ENCODE measurements around the gene BCL10.

The BCL10 gene

GRCh38 chr1:85276215-85276977 lies at the start of gene BCL10:
BCL10 (minus strand) TSS chr1:85276632; CDS start chr1:85276352, 280 bp downstream.
- DNase-seq: peak; percentile 96
- peak within 1 kb of the TSS; percentile 94 for H3K27ac Mint-ChIP-seq
- H3K36me3 Mint-ChIP-seq (ENCODE audit: low read depth): peaks cover 18% of the 10 kb centered on the region
- H3K27me3 Mint-ChIP-seq (ENCODE audit: low read depth, poor library complexity): peaks cover 7% of the 10 kb centered on the region
- H3K9me3 Mint-ChIP-seq: no peaks in the 10 kb centered on the region
- no peak for TF ChIP-seq CTCF (IDR thresholded peaks at IDR 0.05)
- peak within 1 kb of the TSS; percentile 88 for H3K4me3 Mint-ChIP-seq
- H3K4me1 Mint-ChIP-seq: peaks cover 38% of the 10 kb centered on the region

DNA sequence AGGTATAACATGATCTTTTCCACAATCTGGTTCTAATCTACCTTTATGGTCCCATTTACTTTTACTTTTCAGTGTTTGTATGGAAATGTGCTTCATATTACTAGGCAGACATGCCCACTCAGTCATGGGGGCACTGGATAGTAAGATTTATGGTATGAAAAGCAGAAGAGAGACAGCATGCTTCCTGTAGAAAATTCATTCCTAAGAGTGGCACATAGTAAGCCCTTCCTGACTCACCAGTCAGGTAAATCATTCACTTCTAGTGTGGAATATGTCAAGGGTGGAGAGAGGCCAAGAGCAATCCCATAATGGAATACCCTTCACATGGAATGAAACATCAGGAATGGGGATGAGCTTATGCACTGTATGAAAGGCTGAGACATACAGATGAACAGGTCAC lies 49.5 kb upstream of the BCL10 start:
- no peak for TF ChIP-seq CTCF (IDR thresholded peaks at IDR 0.05)
- no peaks in the 10 kb centered on the region for H3K27me3 Mint-ChIP-seq (ENCODE audit: low read depth, poor library complexity)
- no peaks in the 10 kb centered on the region for H3K9me3 Mint-ChIP-seq
- no peaks in the 10 kb centered on the region for H3K36me3 Mint-ChIP-seq (ENCODE audit: low read depth)
- no peaks in the 10 kb centered on the region for H3K4me1 Mint-ChIP-seq
- no peak for DNase-seq
- H3K4me3 Mint-ChIP-seq: no peak overlapping the region
- no peak overlapping the region for H3K27ac Mint-ChIP-seq

DNA sequence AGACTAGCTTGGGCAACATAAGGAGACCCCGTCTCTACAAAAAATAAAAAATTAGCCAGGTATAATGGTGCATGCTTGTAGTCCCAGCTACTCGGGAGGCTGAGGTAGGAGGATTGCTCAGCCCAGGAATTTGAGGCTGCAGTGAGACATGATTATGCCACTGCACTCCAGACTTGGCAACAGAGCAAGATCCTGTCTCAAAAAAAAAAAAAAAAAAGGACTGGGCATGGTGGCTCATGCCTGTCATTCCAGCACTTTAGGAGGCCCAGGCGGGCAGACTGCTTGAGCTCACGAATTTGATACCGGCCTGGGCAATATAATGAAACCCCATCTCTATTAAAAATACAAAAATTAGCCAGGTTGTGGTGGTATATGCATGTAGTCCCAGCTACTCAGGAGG lies 47.3 kb upstream of the BCL10 start:
- Mint-ChIP-seq H3K9me3 (no peaks in the 10 kb centered on the region), H3K4me3 (no peak overlapping the region), H3K27me3 (ENCODE audit: low read depth, poor library complexity) (no peaks in the 10 kb centered on the region), H3K4me1 (no peaks in the 10 kb centered on the region), H3K27ac (no peak overlapping the region), H3K36me3 (ENCODE audit: low read depth) (no peaks in the 10 kb centered on the region)
- no peak for DNase-seq
- TF ChIP-seq CTCF (IDR thresholded peaks at IDR 0.05): no peak

GRCh38 chr1:85322655-85323054 lies 46.2 kb upstream of the BCL10 start:
- Mint-ChIP-seq H3K27me3 (ENCODE audit: low read depth, poor library complexity) (no peaks in the 10 kb centered on the region), H3K9me3 (no peaks in the 10 kb centered on the region), H3K4me1 (no peaks in the 10 kb centered on the region), H3K27ac (no peak overlapping the region), H3K36me3 (ENCODE audit: low read depth) (no peaks in the 10 kb centered on the region), H3K4me3 (no peak overlapping the region)
- no peak for TF ChIP-seq CTCF (IDR thresholded peaks at IDR 0.05)
- DNase-seq: no peak

DNA sequence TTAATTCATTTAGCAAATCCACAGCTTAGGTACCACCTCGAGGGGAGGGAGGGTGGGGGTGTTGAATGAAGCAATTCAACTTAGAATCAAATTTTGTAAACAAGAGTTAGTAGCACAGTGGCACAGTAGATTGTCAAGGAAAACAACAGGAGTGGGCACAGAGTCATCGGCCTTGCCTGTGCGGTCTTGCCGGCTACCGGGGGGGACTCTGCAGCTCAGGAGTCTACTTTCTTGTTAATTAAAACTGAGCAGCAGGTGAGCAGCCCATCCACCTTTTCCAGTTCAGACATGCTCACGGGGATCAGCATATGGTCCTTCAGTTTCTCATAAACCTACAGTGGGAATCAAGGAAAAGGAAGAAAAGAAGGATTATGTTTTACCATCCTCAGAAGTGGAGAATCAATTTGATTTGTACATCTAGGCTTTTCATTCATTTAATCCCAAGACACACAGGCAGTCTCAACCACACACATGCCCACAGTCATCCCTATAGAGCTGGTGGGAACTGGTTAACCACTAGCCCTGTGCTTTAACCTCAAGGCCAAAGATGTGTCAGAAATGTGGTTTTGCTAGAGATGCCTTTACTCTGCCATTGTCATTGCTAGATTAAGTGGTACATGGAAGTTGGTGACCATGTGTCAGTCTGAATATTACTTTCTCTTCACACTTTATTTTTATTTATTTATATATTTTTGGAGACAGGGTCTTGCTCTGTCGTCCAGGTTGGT lies 45.0 kb upstream of the BCL10 start:
- no peaks in the 10 kb centered on the region for H3K9me3 Mint-ChIP-seq
- TF ChIP-seq CTCF (IDR thresholded peaks at IDR 0.05): no peak
- H3K36me3 Mint-ChIP-seq (ENCODE audit: low read depth): no peaks in the 10 kb centered on the region
- H3K4me1 Mint-ChIP-seq: no peaks in the 10 kb centered on the region
- H3K27ac Mint-ChIP-seq: no peak overlapping the region
- H3K4me3 Mint-ChIP-seq: no peak overlapping the region
- no peak for DNase-seq
- H3K27me3 Mint-ChIP-seq (ENCODE audit: low read depth, poor library complexity): no peaks in the 10 kb centered on the region

Data from nephron progenitor cell (in vitro differentiated cells).